ENCODE measurements around the gene CDK6. TPM values are rescaled to one million over a fixed set of nuclear protein-coding genes. Genes with fewer than 3 reads are reported as not detected.

CDK6 gene
- polyA plus RNA-seq, 1 experiment: 29.2 TPM

- POLR2A ChIA-PET: no interaction called here
- CTCF ChIA-PET: interaction anchor here (2.6 kb wide), 1 partner anchor 66 kb away, joined by 11 read pairs; no protein-coding TSS in a partner anchor
- no peak for DNase-seq (ENCODE audit: low read depth)
- Histone ChIP-seq H3K27me3 (ENCODE audit: control insufficient read depth, insufficient read depth, low read length) (no peaks in the 10 kb centered on the region), H3K4me3 (ENCODE audit: low read depth, low read length) (no peak overlapping the region), H3K36me3 (ENCODE audit: control insufficient read depth, insufficient read depth, low read length) (no peaks in the 10 kb centered on the region)
- no peak for TF ChIP-seq CTCF (IDR thresholded peaks at IDR 0.05; ENCODE audit: insufficient read depth, low read depth, low read length)
Observed at GRCh38 chr7:92766461-92767003, 69.8 kb downstream of the CDK6 start.

- peak; percentile 53 for DNase-seq (ENCODE audit: low read depth)
- TF ChIP-seq CTCF (IDR thresholded peaks at IDR 0.05; ENCODE audit: insufficient read depth, low read depth, low read length): no peak
- CTCF ChIA-PET: interaction anchor here (0.8 to 2.6 kb wide), 4 partner anchors 10 to 68 kb away, joined by 3 to 11 read pairs (median 4); no protein-coding TSS in a partner anchor
- no peak overlapping the region for H3K4me3 ChIP-seq (ENCODE audit: low read depth, low read length)
- H3K27me3 ChIP-seq (ENCODE audit: control insufficient read depth, insufficient read depth, low read length): no peaks in the 10 kb centered on the region
- no peaks in the 10 kb centered on the region for H3K36me3 ChIP-seq (ENCODE audit: control insufficient read depth, insufficient read depth, low read length)
- POLR2A ChIA-PET: interaction anchor here (0.6 kb wide), 1 partner anchor 40 kb away, joined by 3 read pairs; no protein-coding TSS in a partner anchor
Observed at GRCh38 chr7:92765725-92766124, 70.6 kb downstream of the CDK6 start.

GRCh38 chr7:92763636-92764423, 72.5 kb downstream of the CDK6 start:
- no peak for DNase-seq (ENCODE audit: low read depth)
- CTCF ChIA-PET: no interaction called here
- H3K36me3 ChIP-seq (ENCODE audit: control insufficient read depth, insufficient read depth, low read length): no peaks in the 10 kb centered on the region
- POLR2A ChIA-PET: no interaction called here
- H3K27me3 ChIP-seq (ENCODE audit: control insufficient read depth, insufficient read depth, low read length): no peaks in the 10 kb centered on the region
- no peak for TF ChIP-seq CTCF (IDR thresholded peaks at IDR 0.05; ENCODE audit: insufficient read depth, low read depth, low read length)
- no peak overlapping the region for H3K4me3 ChIP-seq (ENCODE audit: low read depth, low read length)

- ChIA-PET CTCF (interaction anchor here (1.0 kb wide), 1 partner anchor 70 kb away, joined by 4 read pairs; no protein-coding TSS in a partner anchor), POLR2A (no interaction called here)
- no peak for DNase-seq (ENCODE audit: low read depth)
- no peak for TF ChIP-seq CTCF (IDR thresholded peaks at IDR 0.05; ENCODE audit: insufficient read depth, low read depth, low read length)
- no peaks in the 10 kb centered on the region for H3K36me3 ChIP-seq (ENCODE audit: control insufficient read depth, insufficient read depth, low read length)
- no peak overlapping the region for H3K4me3 ChIP-seq (ENCODE audit: low read depth, low read length)
- H3K27me3 ChIP-seq (ENCODE audit: control insufficient read depth, insufficient read depth, low read length): no peaks in the 10 kb centered on the region
Observed at GRCh38 chr7:92762851-92763250, 73.5 kb downstream of the CDK6 start.

GRCh38 chr7:92761391-92762097, 74.8 kb downstream of the CDK6 start:
- CTCF ChIA-PET: interaction anchor here (1.0 kb wide), 1 partner anchor 71 kb away, joined by 4 read pairs; no protein-coding TSS in a partner anchor
- Histone ChIP-seq H3K27me3 (ENCODE audit: control insufficient read depth, insufficient read depth, low read length) (no peaks in the 10 kb centered on the region), H3K4me3 (ENCODE audit: low read depth, low read length) (no peak overlapping the region), H3K36me3 (ENCODE audit: control insufficient read depth, insufficient read depth, low read length) (no peaks in the 10 kb centered on the region)
- DNase-seq (ENCODE audit: low read depth): no peak
- no peak for TF ChIP-seq CTCF (IDR thresholded peaks at IDR 0.05; ENCODE audit: insufficient read depth, low read depth, low read length)
- POLR2A ChIA-PET: no interaction called here

Data from BJ (cell line).